ENCODE data around the gene TAF4.

DNA sequence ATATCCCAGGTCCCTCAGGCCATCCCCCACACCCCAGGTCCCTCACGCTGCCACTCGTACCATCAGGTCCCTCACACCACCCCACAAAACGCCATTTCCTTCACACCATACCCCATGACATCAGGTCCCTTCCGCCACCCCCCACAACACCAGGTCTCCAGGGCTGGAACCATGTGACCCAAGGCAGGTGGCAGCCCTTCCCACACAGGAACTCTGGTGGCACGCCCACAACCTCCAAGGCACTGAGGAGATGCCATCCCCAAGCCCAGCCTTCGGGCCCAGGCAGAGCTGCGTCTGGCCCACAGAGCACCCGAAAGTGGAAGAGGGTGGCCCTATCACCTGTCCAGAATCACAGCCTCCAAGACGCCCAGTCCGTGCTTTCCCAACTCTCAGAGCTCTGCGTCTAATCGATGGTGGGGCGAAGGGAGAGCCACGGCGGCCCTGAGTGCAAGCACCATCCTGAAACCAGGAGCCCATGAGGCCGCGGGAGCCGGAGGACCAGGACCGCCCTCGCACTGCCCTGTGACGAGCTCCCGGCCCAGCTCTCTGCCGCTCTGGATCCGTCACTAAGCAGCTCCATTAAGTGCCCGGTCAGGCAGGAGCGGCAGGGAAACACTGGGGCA, 12.7 kb downstream of the TAF4 start:
- no peak for TF ChIP-seq POLR2A (IDR thresholded peaks at IDR 0.05)
- TF ChIP-seq, protein P1, sequence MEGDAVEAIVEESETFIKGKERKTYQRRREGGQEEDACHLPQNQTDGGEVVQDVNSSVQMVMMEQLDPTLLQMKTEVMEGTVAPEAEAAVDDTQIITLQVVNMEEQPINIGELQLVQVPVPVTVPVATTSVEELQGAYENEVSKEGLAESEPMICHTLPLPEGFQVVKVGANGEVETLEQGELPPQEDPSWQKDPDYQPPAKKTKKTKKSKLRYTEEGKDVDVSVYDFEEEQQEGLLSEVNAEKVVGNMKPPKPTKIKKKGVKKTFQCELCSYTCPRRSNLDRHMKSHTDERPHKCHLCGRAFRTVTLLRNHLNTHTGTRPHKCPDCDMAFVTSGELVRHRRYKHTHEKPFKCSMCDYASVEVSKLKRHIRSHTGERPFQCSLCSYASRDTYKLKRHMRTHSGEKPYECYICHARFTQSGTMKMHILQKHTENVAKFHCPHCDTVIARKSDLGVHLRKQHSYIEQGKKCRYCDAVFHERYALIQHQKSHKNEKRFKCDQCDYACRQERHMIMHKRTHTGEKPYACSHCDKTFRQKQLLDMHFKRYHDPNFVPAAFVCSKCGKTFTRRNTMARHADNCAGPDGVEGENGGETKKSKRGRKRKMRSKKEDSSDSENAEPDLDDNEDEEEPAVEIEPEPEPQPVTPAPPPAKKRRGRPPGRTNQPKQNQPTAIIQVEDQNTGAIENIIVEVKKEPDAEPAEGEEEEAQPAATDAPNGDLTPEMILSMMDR (IDR thresholded peaks at IDR 0.05): no peak

Data from sigmoid colon (tissue), 3 donors.